ENCODE measurements around the gene ZMPSTE24. TPM values are rescaled to one million over a fixed set of nuclear protein-coding genes. Genes with fewer than 3 reads are reported as not detected.

ZMPSTE24 gene
- polyA plus RNA-seq, 3 donors: 6.4 to 45.6 (median 36.0) TPM

DNA sequence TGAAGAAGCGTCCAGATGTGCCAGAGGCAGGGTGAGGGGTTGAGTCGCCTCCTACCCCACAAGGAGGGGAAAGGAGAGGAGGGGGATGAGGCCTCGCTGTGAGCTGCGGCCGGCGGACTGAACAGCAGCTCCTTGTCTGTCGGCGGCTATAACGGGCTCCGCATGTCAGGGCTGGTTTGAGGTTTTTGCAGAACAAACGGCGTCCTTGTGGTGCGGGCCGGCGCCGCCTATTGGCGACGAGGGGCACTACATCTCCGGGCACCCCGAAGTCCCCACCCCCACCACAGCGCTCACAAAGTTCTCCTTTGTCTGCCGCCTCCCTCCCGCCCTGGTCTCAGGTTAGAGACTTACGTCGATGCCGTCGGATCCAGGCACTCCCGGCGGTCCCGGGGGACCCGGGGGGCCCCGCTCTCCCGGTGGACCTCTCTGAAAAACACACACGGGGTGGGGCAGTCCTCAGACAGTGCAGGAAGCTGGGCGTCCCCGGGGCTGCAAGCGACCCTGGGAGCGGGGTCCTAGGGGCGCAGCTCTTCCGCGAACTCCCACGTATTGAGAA is 57.3 kb downstream of the ZMPSTE24 start:
- Histone ChIP-seq H3K27ac (ENCODE audit: low read depth in 1 of 2, low read length in 2 of 2) (no peak overlapping the region), H3K4me1 (ENCODE audit: control insufficient read depth in 1 of 2, insufficient read depth in 2 of 2, low read length in 2 of 2) (peaks cover 53 to 63% of the 10 kb centered on the region in 2 donors)
- H3K27me3 Mint-ChIP-seq (ENCODE audit: low read depth in 3 of 3): peaks cover 34 to 56% (median 51%) of the 10 kb centered on the region in 3 donors

DNA sequence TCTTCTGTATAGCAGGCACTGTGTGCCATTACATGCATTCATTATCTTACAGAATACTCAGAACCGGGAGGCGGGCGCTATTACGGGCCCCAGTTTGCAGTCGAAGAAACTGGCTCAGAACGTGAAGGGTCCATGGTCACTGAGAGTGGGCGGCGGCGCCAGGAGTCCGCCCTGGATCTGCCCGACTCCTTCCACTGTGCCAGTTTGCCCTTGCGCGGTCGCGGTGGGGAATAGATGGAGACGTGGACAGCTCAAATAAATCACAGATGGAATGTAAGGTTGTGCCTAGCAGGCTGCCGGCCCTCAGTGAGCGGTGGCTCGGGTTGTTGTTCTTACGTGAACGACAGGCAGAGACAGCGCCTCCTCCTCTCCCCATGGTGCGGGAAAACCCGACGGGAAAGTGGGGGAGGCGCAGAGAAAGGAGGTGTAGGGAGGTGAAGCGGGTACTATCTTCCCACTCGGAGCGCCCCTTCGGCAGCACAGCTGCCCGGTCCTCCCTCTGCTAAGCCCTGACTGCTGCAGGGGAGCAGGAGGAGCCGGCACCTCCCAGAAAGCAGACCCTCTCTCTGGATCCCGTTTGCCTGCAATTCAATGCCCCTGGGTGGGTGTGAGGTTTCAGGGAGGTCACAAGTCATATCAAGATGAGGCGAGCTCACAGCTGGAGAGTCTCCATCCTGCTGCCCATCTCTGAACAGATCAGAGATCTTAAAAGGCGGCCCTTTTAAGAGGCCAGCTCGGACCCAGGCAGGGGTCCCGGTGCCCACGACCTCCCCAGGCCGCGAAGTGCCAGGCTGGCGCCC is 58.0 kb downstream of the ZMPSTE24 start:
- DNase-seq: no peak
- 5% methylated on average over 17 of the region's 41 CpGs for WGBS (ENCODE audit: insufficient coverage)
- Mint-ChIP-seq H3K4me3 (peak overlapping the region; percentile 83 to 94), H3K36me3 (peaks cover 7 to 12% of the 10 kb centered on the region in 2 donors), H3K27ac (peak overlapping the region in 1 of 7 donors; percentile 15), H3K9me3 (peaks cover 0 to 12% (median 6%) of the 10 kb centered on the region in 7 donors), H3K4me1 (peaks cover 50% of the 10 kb centered on the region), H3K27me3 (ENCODE audit: low read depth in 3 of 3) (peaks cover 34 to 56% (median 51%) of the 10 kb centered on the region in 3 donors)
- Histone ChIP-seq H4K20me1 (ENCODE audit: insufficient read depth, low read length) (no peaks in the 10 kb centered on the region), H3K4me1 (ENCODE audit: control insufficient read depth in 1 of 2, insufficient read depth in 2 of 2, low read length in 2 of 2) (peaks cover 53 to 63% of the 10 kb centered on the region in 2 donors), H3K27ac (ENCODE audit: low read depth in 1 of 2, low read length in 2 of 2) (no peak overlapping the region), H3K4me2 (replicated peaks; ENCODE audit: extremely low read depth, low read length, poor library complexity, severe bottlenecking) (peak overlapping the region; percentile 85), H3K27me3 (ENCODE audit: control insufficient read depth in 2 of 2, insufficient read depth in 2 of 2, low read length in 2 of 2) (peaks cover 21 to 34% of the 10 kb centered on the region in 2 donors), H3K36me3 (replicated peaks in 1 of 2; ENCODE audit: control insufficient read depth in 1 of 2, insufficient read depth in 2 of 2, low read length in 2 of 2) (no peaks in the 10 kb centered on the region), H3K9me3 (replicated peaks in 1 of 2; ENCODE audit: control insufficient read depth in 1 of 2, insufficient read depth in 1 of 2, low read length in 2 of 2) (peaks cover 0 to 3% of the 10 kb centered on the region in 2 donors), H2AFZ (ENCODE audit: insufficient read depth, low read depth, low read length, poor library complexity, severe bottlenecking) (peak overlapping the region; percentile 97), H3K79me2 (ENCODE audit: insufficient read depth, low read length) (peaks cover 8% of the 10 kb centered on the region), H3K9ac (ENCODE audit: insufficient read depth, low read length, poor library complexity, severe bottlenecking) (peak overlapping the region; percentile 49), H3K4me3 (replicated peaks in 1 of 3; ENCODE audit: low read depth in 2 of 3, low read length in 3 of 3) (peak overlapping the region; percentile 34 to 76 (median 53))
- intact Hi-C loops (cut with micrococcal nuclease): loop anchor here (5.0 to 10.0 kb wide), 3 partner anchors 61 to 169 kb away; partner anchors contain the start of gene ZMPSTE24 (in 1 of the 2)
- TF ChIP-seq, protein P1, sequence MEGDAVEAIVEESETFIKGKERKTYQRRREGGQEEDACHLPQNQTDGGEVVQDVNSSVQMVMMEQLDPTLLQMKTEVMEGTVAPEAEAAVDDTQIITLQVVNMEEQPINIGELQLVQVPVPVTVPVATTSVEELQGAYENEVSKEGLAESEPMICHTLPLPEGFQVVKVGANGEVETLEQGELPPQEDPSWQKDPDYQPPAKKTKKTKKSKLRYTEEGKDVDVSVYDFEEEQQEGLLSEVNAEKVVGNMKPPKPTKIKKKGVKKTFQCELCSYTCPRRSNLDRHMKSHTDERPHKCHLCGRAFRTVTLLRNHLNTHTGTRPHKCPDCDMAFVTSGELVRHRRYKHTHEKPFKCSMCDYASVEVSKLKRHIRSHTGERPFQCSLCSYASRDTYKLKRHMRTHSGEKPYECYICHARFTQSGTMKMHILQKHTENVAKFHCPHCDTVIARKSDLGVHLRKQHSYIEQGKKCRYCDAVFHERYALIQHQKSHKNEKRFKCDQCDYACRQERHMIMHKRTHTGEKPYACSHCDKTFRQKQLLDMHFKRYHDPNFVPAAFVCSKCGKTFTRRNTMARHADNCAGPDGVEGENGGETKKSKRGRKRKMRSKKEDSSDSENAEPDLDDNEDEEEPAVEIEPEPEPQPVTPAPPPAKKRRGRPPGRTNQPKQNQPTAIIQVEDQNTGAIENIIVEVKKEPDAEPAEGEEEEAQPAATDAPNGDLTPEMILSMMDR (IDR thresholded peaks at IDR 0.05): no peak

More for the DNA sequence above, 57.3 kb downstream of the ZMPSTE24 start:
- Mint-ChIP-seq H3K9me3 (peaks cover 0 to 12% (median 6%) of the 10 kb centered on the region in 7 donors), H3K4me3 (peak overlapping the region; percentile 83 to 94), H3K27ac (peak overlapping the region in 1 of 7 donors; percentile 83), H3K4me1 (peaks cover 50% of the 10 kb centered on the region), H3K36me3 (peaks cover 7 to 12% of the 10 kb centered on the region in 2 donors)
- Histone ChIP-seq H3K4me3 (replicated peaks in 1 of 3; ENCODE audit: low read depth in 2 of 3, low read length in 3 of 3) (peak overlapping the region; percentile 34 to 76 (median 53)), H4K20me1 (ENCODE audit: insufficient read depth, low read length) (no peaks in the 10 kb centered on the region), H3K27me3 (ENCODE audit: control insufficient read depth in 2 of 2, insufficient read depth in 2 of 2, low read length in 2 of 2) (peaks cover 21 to 34% of the 10 kb centered on the region in 2 donors), H3K9me3 (replicated peaks in 1 of 2; ENCODE audit: control insufficient read depth in 1 of 2, insufficient read depth in 1 of 2, low read length in 2 of 2) (peaks cover 0 to 3% of the 10 kb centered on the region in 2 donors), H3K4me2 (replicated peaks; ENCODE audit: extremely low read depth, low read length, poor library complexity, severe bottlenecking) (peak overlapping the region; percentile 85), H3K9ac (ENCODE audit: insufficient read depth, low read length, poor library complexity, severe bottlenecking) (peak overlapping the region; percentile 49), H2AFZ (ENCODE audit: insufficient read depth, low read depth, low read length, poor library complexity, severe bottlenecking) (peak overlapping the region; percentile 97), H3K36me3 (replicated peaks in 1 of 2; ENCODE audit: control insufficient read depth in 1 of 2, insufficient read depth in 2 of 2, low read length in 2 of 2) (no peaks in the 10 kb centered on the region), H3K79me2 (ENCODE audit: insufficient read depth, low read length) (peaks cover 8% of the 10 kb centered on the region)
- TF ChIP-seq, protein P1 (IDR thresholded peaks at IDR 0.05): peak; percentile 96
- DNase-seq: peak; percentile 76 to 86 (median 85)
- WGBS (ENCODE audit: insufficient coverage): 2% methylated on average over 35 of the region's 42 CpGs
- intact Hi-C loops (cut with micrococcal nuclease): loop anchor here (5.0 to 10.0 kb wide), 3 partner anchors 61 to 168 kb away; partner anchors contain the start of gene ZMPSTE24 (in 1 of the 2)
